Measurements from ENCODE around the gene BCL11B. TPM values are rescaled to one million over a fixed set of nuclear protein-coding genes. Genes with fewer than 3 reads are reported as not detected.

The BCL11B gene
- total RNA-seq, 1 experiment from 2014 or later, result 0.24 TPM

GRCh38 chr14:99166506-99166905 lies 105.5 kb downstream of the BCL11B start:
- peaks cover 3% of the 10 kb centered on the region for H3K9me3 Mint-ChIP-seq (ENCODE audit: low read depth, unreplicated experiment)
- H3K27me3 Mint-ChIP-seq (ENCODE audit: unreplicated experiment), result peaks cover 45% of the 10 kb centered on the region
- no peak overlapping the region for H3K4me3 Mint-ChIP-seq (ENCODE audit: low read depth, unreplicated experiment)
- DNase-seq, result no peak
- H3K4me1 Mint-ChIP-seq (ENCODE audit: low read depth, unreplicated experiment), result no peaks in the 10 kb centered on the region
- intact Hi-C loops (cut with micrococcal nuclease; ENCODE audit: unreplicated experiment), result no loop called here
- no peak overlapping the region for H3K27ac Mint-ChIP-seq (ENCODE audit: unreplicated experiment)
- BruUV-seq (replicated peaks), result no TSS peak
- TF ChIP-seq CTCF (IDR thresholded peaks at IDR 0.05; ENCODE audit: unreplicated experiment), result no peak
- CTCF ChIA-PET, result no interaction called here
- no peaks in the 10 kb centered on the region for H3K36me3 Mint-ChIP-seq (ENCODE audit: insufficient read depth, unreplicated experiment)

GRCh38 chr14:99164712-99165111 lies 107.3 kb downstream of the BCL11B start:
- DNase-seq, result no peak
- peaks cover 3% of the 10 kb centered on the region for H3K9me3 Mint-ChIP-seq (ENCODE audit: low read depth, unreplicated experiment)
- H3K4me3 Mint-ChIP-seq (ENCODE audit: low read depth, unreplicated experiment), result no peak overlapping the region
- no peak overlapping the region for H3K27ac Mint-ChIP-seq (ENCODE audit: unreplicated experiment)
- no TSS peak for BruUV-seq (replicated peaks)
- H3K4me1 Mint-ChIP-seq (ENCODE audit: low read depth, unreplicated experiment), result no peaks in the 10 kb centered on the region
- no peak for TF ChIP-seq CTCF (IDR thresholded peaks at IDR 0.05; ENCODE audit: unreplicated experiment)
- intact Hi-C loops (cut with micrococcal nuclease; ENCODE audit: unreplicated experiment), result no loop called here
- no peaks in the 10 kb centered on the region for H3K36me3 Mint-ChIP-seq (ENCODE audit: insufficient read depth, unreplicated experiment)
- CTCF ChIA-PET, result no interaction called here
- H3K27me3 Mint-ChIP-seq (ENCODE audit: unreplicated experiment), result peaks cover 52% of the 10 kb centered on the region

GRCh38 chr14:99163446-99163845 lies 108.6 kb downstream of the BCL11B start:
- intact Hi-C loops (cut with micrococcal nuclease; ENCODE audit: unreplicated experiment), result no loop called here
- no TSS peak for BruUV-seq (replicated peaks)
- no peaks in the 10 kb centered on the region for H3K36me3 Mint-ChIP-seq (ENCODE audit: insufficient read depth, unreplicated experiment)
- DNase-seq, result no peak
- no peak overlapping the region for H3K27ac Mint-ChIP-seq (ENCODE audit: unreplicated experiment)
- H3K4me1 Mint-ChIP-seq (ENCODE audit: low read depth, unreplicated experiment), result no peaks in the 10 kb centered on the region
- peaks cover 3% of the 10 kb centered on the region for H3K9me3 Mint-ChIP-seq (ENCODE audit: low read depth, unreplicated experiment)
- CTCF ChIA-PET, result no interaction called here
- TF ChIP-seq CTCF (IDR thresholded peaks at IDR 0.05; ENCODE audit: unreplicated experiment), result no peak
- no peak overlapping the region for H3K4me3 Mint-ChIP-seq (ENCODE audit: low read depth, unreplicated experiment)
- H3K27me3 Mint-ChIP-seq (ENCODE audit: unreplicated experiment), result peaks cover 58% of the 10 kb centered on the region

GRCh38 chr14:99159341-99160340 lies 112.4 kb downstream of the BCL11B start:
- CTCF ChIA-PET, result no interaction called here
- H3K4me1 Mint-ChIP-seq (ENCODE audit: low read depth, unreplicated experiment), result no peaks in the 10 kb centered on the region

More at GRCh38 chr14:99159341-99160340, 112.4 kb downstream of the BCL11B start:
- BruUV-seq (replicated peaks), result no TSS peak
- Mint-ChIP-seq H3K27ac (ENCODE audit: unreplicated experiment) (no peak overlapping the region), H3K36me3 (ENCODE audit: insufficient read depth, unreplicated experiment) (no peaks in the 10 kb centered on the region), H3K9me3 (ENCODE audit: low read depth, unreplicated experiment) (peaks cover 3% of the 10 kb centered on the region), H3K4me3 (ENCODE audit: low read depth, unreplicated experiment) (no peak overlapping the region), H3K27me3 (ENCODE audit: unreplicated experiment) (peaks cover 34% of the 10 kb centered on the region)
- DNase-seq, result no peak
- intact Hi-C loops (cut with micrococcal nuclease; ENCODE audit: unreplicated experiment), result no loop called here
- no peak for TF ChIP-seq CTCF (IDR thresholded peaks at IDR 0.05; ENCODE audit: unreplicated experiment)
